ENCODE results near the gene FBXO24. TPM values are rescaled to one million over a fixed set of nuclear protein-coding genes. Genes with fewer than 3 reads are reported as not detected.

FBXO24 gene
- total and polyA plus RNA-seq, 9 of the 15 experiments (the other 6 are each of a cell fraction or from before 2014, with no cell fraction given): 0.17 to 0.95 (median 0.50) TPM

GRCh38 chr7:100538348-100538653, 47.8 kb upstream of the FBXO24 start (continued):
- TF ChIP-seq E4F1 (CRISPR knock-in tag; IDR thresholded peaks at IDR 0.05; ENCODE audit: borderline replicate concordance): no peak
- no peak for TF ChIP-seq ATF3 (IDR thresholded peaks at IDR 0.05)
- 0 out of 2 replicates have a peak, but pooled peaks have one; percentile 34 for TF ChIP-seq ATF3 (CRISPR knock-in tag; conservative IDR thresholded peaks at IDR 0.05)
- peak; percentile 73 for TF ChIP-seq BRD9 (IDR thresholded peaks at IDR 0.05; ENCODE audit: low read depth, partially characterized antibody)
- 0 out of 2 replicates have a peak, but pooled peaks have one; percentile 63 for TF ChIP-seq NFXL1 (CRISPR knock-in tag; IDR thresholded peaks at IDR 0.05)
- no peak; the same call in 1 of the 2 replicates for TF ChIP-seq ZSCAN29 (IDR thresholded peaks at IDR 0.05)
- TF ChIP-seq CBFB (CRISPR knock-in tag; IDR thresholded peaks at IDR 0.05): no peak
- no peak for TF ChIP-seq THRAP3 (IDR thresholded peaks at IDR 0.05; ENCODE audit: borderline replicate concordance)
- TF ChIP-seq ZNF347 (CRISPR knock-in tag; IDR thresholded peaks at IDR 0.05; ENCODE audit: low read depth): 0 out of 2 replicates have a peak, but pooled peaks have one; percentile 32
- TF ChIP-seq SUPT5H (IDR thresholded peaks at IDR 0.05): no peak
- no peak for TF ChIP-seq PYGO2 (tag; IDR thresholded peaks at IDR 0.05)
- TF ChIP-seq POLR3G (IDR thresholded peaks at IDR 0.05; ENCODE audit: extremely low read depth, insufficient read length, insufficient replicate concordance): no peak
- TF ChIP-seq SMARCE1 (IDR thresholded peaks at IDR 0.05): peak; percentile 35; the same call in 1 of the 2 replicates
- no peak for TF ChIP-seq ARID3B (CRISPR knock-in tag; IDR thresholded peaks at IDR 0.05; ENCODE audit: borderline replicate concordance)
- TF ChIP-seq ZNF583 (CRISPR knock-in tag; IDR thresholded peaks at IDR 0.05): peak; percentile 79; the same call in 1 of the 2 replicates
- TF ChIP-seq NFATC3 (IDR thresholded peaks at IDR 0.05): peak; percentile 40; the same call in 1 of the 2 replicates
- no peak for TF ChIP-seq GATAD2B (IDR thresholded peaks at IDR 0.05; ENCODE audit: borderline replicate concordance)
- TF ChIP-seq ZNF133 (CRISPR knock-in tag; IDR thresholded peaks at IDR 0.05): 0 out of 2 replicates have a peak, but pooled peaks have one; percentile 61
- TF ChIP-seq ZNF668 (CRISPR knock-in tag; IDR thresholded peaks at IDR 0.05): peak; percentile 34; the same call in 1 of the 2 replicates
- TF ChIP-seq EWSR1 (IDR thresholded peaks at IDR 0.05; ENCODE audit: borderline replicate concordance, low read depth, partially characterized antibody): no peak
- no peak for TF ChIP-seq POLR2H (tag; IDR thresholded peaks at IDR 0.05; ENCODE audit: low read depth)
- TF ChIP-seq CCNT2 (IDR thresholded peaks at IDR 0.05; ENCODE audit: borderline replicate concordance, extremely low read depth, insufficient read length, low read depth, low read length): no peak
- TF ChIP-seq STAT5B (CRISPR knock-in tag; IDR thresholded peaks at IDR 0.05): no peak
- TF ChIP-seq THAP7 (CRISPR knock-in tag; IDR thresholded peaks at IDR 0.05): peak; percentile 33; the same call in 1 of the 2 replicates
- no peak for TF ChIP-seq ZNF561 (CRISPR knock-in tag; conservative IDR thresholded peaks at IDR 0.05)
- no peak for TF ChIP-seq SIN3A (IDR thresholded peaks at IDR 0.05; ENCODE audit: borderline replicate concordance in 2 of 2, control insufficient read depth in 1 of 2, low read depth in 2 of 2, low read length in 2 of 2)
